Astrocyte (in vitro differentiated cells and primary cell): ENCODE measurements around the gene DOCK3. TPM values are rescaled to one million over a fixed set of nuclear protein-coding genes. Genes with fewer than 3 reads are reported as not detected.

ENCODE experiments used
- DNase-seq: peaks from one replicate; pipeline ENCODE4 v3.0.0-alpha.2; 2010; ENCODE audit warnings: low read depth
- FAIRE-seq: peaks from 2 replicates; lab custom pipeline; 2011; peaks lifted over from hg19 to GRCh38; lab: Jason Lieb, UNC
- H2AFZ ChIP-seq: 2 replicates; pipeline ENCODE4 v1.6.0; 2012; ENCODE audit warnings: low read depth, low read length, inconsistent platforms
- H3K27ac ChIP-seq: 2 replicates; pipeline ENCODE4 v1.5.1; 2011; ENCODE audit warnings: low read depth, low read length, inconsistent platforms
- H3K27me3 ChIP-seq: 2 replicates; pipeline ENCODE4 v1.6.0; 2011; ENCODE audit warnings: low read length, inconsistent platforms; ENCODE audit not compliant: insufficient read depth
- H3K36me3 ChIP-seq: 2 replicates; pipeline ENCODE4 v1.5.1; 2011; ENCODE audit warnings: low read length, inconsistent platforms; ENCODE audit not compliant: insufficient read depth
- H3K4me1 ChIP-seq: 2 replicates; pipeline ENCODE4 v1.5.1; 2011; ENCODE audit warnings: low read length, inconsistent platforms; ENCODE audit not compliant: insufficient read depth
- H3K4me2 ChIP-seq: 2 replicates; pipeline ENCODE4 v1.6.0; 2012; ENCODE audit warnings: low read length, inconsistent platforms
- H3K4me3 ChIP-seq: 2 replicates; pipeline ENCODE4 v1.5.1; 2011; ENCODE audit warnings: low read depth, mild to moderate bottlenecking, low read length, inconsistent platforms; ENCODE audit not compliant: insufficient read depth
- H3K79me2 ChIP-seq: 2 replicates; pipeline ENCODE4 v1.6.0; 2012; ENCODE audit warnings: mild to moderate bottlenecking, low read length, inconsistent platforms; ENCODE audit not compliant: insufficient read depth
- H3K9ac ChIP-seq: 2 replicates; pipeline ENCODE4 v1.6.0; 2012; ENCODE audit warnings: mild to moderate bottlenecking, low read length, inconsistent platforms
- H3K9me3 ChIP-seq: 2 replicates; pipeline ENCODE4 v1.5.1; 2012; ENCODE audit warnings: low read depth, mild to moderate bottlenecking, low read length, inconsistent platforms; ENCODE audit not compliant: insufficient read depth
- H4K20me1 ChIP-seq: 2 replicates; pipeline ENCODE4 v1.6.0; 2012; ENCODE audit warnings: low read length, inconsistent platforms; ENCODE audit not compliant: insufficient read depth
- H3K27ac Mint-ChIP-seq: one replicate; pipeline ENCODE4 v1.8.0; 2021; ENCODE audit warnings: mild to moderate bottlenecking, mixed read lengths; ENCODE audit not compliant: unreplicated experiment
- H3K27me3 Mint-ChIP-seq: one replicate; pipeline ENCODE4 v1.8.0; 2021; ENCODE audit warnings: low read depth, mixed read lengths; ENCODE audit not compliant: unreplicated experiment
- H3K36me3 Mint-ChIP-seq: one replicate; pipeline ENCODE4 v1.8.0; 2021; ENCODE audit warnings: low read depth, mixed read lengths; ENCODE audit not compliant: unreplicated experiment
- H3K4me1 Mint-ChIP-seq: one replicate; pipeline ENCODE4 v1.8.0; 2021; ENCODE audit warnings: low read depth, mixed read lengths; ENCODE audit not compliant: unreplicated experiment
- H3K4me3 Mint-ChIP-seq: one replicate; pipeline ENCODE4 v1.8.0; 2021; ENCODE audit warnings: mild to moderate bottlenecking, moderate library complexity, mixed read lengths; ENCODE audit not compliant: unreplicated experiment
- H3K9me3 Mint-ChIP-seq: one replicate; pipeline ENCODE4 v1.8.0; 2021; ENCODE audit warnings: mild to moderate bottlenecking, mixed read lengths; ENCODE audit not compliant: unreplicated experiment
- EZH2 ChIP-seq: IDR thresholded peaks from 2 replicates; pipeline ENCODE4 v1.6.1; 2012; ENCODE audit warnings: mild to moderate bottlenecking, low read length, inconsistent platforms; ENCODE audit not compliant: insufficient read depth
- total RNA-seq: library from RNA; stranded (reverse); gene quantifications from 2 replicates; pipeline ENCODE4 v1.2.1, GENCODE V29; 2021
- TF ChIP-seq, protein P1 (sequence below): IDR thresholded peaks from 2 replicates; pipeline ENCODE4 v1.5.1; 2011; ENCODE audit warnings: low read depth, mild to moderate bottlenecking, inconsistent platforms, low read length, moderate library complexity; ENCODE audit not compliant: insufficient read depth

Gene DOCK3
- total RNA-seq, 1 donor from 2014 or later: 3.3 TPM

DNA sequence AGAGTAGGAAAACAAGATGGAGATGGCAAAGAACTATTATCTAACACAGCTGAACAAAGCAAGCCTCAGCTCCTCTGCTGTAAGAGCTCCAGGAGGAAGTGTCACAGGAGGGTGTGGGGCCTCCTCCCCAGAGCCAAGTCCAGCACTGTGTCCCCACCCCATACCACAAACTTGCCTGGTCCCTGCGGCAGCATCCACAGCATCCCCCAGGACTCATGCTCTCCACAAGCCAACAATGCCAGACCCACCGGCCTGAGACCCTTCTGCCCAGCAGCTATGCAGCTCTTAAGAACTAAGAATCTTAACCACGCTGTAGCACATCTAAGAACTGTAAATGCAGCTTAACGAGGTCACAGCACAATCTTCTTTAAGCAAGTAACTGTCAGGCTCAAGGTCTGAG is 725.4 kb downstream of the DOCK3 start:
- Histone ChIP-seq H3K27ac (no peak overlapping the region), H3K79me2 (peaks cover 24% of the 10 kb centered on the region), H3K9me3 (no peaks in the 10 kb centered on the region), H4K20me1 (peaks cover 25% of the 10 kb centered on the region), H2AFZ (no peak overlapping the region), H3K36me3 (peaks cover 31% of the 10 kb centered on the region), H3K4me2 (no peak overlapping the region), H3K9ac (no peak overlapping the region), H3K4me1 (no peaks in the 10 kb centered on the region), H3K27me3 (no peaks in the 10 kb centered on the region), H3K4me3 (no peak overlapping the region)
- DNase-seq: no peak
- peaks cover 9% of the 10 kb centered on the region for H3K4me1 Mint-ChIP-seq
- TF ChIP-seq, protein P1, sequence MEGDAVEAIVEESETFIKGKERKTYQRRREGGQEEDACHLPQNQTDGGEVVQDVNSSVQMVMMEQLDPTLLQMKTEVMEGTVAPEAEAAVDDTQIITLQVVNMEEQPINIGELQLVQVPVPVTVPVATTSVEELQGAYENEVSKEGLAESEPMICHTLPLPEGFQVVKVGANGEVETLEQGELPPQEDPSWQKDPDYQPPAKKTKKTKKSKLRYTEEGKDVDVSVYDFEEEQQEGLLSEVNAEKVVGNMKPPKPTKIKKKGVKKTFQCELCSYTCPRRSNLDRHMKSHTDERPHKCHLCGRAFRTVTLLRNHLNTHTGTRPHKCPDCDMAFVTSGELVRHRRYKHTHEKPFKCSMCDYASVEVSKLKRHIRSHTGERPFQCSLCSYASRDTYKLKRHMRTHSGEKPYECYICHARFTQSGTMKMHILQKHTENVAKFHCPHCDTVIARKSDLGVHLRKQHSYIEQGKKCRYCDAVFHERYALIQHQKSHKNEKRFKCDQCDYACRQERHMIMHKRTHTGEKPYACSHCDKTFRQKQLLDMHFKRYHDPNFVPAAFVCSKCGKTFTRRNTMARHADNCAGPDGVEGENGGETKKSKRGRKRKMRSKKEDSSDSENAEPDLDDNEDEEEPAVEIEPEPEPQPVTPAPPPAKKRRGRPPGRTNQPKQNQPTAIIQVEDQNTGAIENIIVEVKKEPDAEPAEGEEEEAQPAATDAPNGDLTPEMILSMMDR: no peak
- TF ChIP-seq EZH2: no peak
- no peaks in the 10 kb centered on the region for H3K9me3 Mint-ChIP-seq
- H3K36me3 Mint-ChIP-seq: peaks cover 17% of the 10 kb centered on the region
- H3K27ac Mint-ChIP-seq: no peak overlapping the region
- FAIRE-seq: no peak
- no peak overlapping the region for H3K4me3 Mint-ChIP-seq
- no peaks in the 10 kb centered on the region for H3K27me3 Mint-ChIP-seq

DNA sequence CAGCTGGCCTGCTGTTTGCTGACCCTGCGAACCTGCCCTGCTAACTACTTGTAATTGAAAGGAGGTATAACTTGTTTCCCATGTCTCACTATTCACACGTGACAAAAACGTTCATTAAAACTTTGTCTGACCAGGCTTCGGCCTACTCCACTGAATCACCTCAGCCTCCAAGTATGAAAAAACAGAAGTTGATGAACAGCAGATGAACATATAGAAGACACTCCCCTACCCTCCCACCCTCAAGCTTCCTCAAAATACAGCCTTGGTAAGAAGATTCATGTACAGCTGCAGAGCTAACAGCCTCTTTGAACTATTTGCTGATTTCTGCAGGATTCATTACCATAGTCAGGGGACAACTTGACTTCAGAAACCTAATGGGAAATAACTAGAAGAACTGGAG is 727.0 kb downstream of the DOCK3 start:
- no peak overlapping the region for H3K27ac Mint-ChIP-seq
- FAIRE-seq (no peak), DNase-seq (no peak)
- H3K79me2 ChIP-seq: peaks cover 8% of the 10 kb centered on the region
- peaks cover 16% of the 10 kb centered on the region for H3K36me3 ChIP-seq
- no peak overlapping the region for H3K4me3 Mint-ChIP-seq
- peaks cover 15% of the 10 kb centered on the region for H4K20me1 ChIP-seq
- no peaks in the 10 kb centered on the region for H3K27me3 Mint-ChIP-seq
- no peaks in the 10 kb centered on the region for H3K27me3 ChIP-seq
- H3K36me3 Mint-ChIP-seq: peaks cover 12% of the 10 kb centered on the region
- no peaks in the 10 kb centered on the region for H3K4me1 ChIP-seq
- H3K9ac ChIP-seq: no peak overlapping the region
- no peak overlapping the region for H3K4me2 ChIP-seq
- no peaks in the 10 kb centered on the region for H3K9me3 ChIP-seq
- TF ChIP-seq EZH2: no peak
- TF ChIP-seq, protein P1: no peak
- peaks cover 4% of the 10 kb centered on the region for H3K4me1 Mint-ChIP-seq
- no peak overlapping the region for H2AFZ ChIP-seq
- H3K4me3 ChIP-seq: no peak overlapping the region
- no peaks in the 10 kb centered on the region for H3K9me3 Mint-ChIP-seq
- no peak overlapping the region for H3K27ac ChIP-seq

DNA sequence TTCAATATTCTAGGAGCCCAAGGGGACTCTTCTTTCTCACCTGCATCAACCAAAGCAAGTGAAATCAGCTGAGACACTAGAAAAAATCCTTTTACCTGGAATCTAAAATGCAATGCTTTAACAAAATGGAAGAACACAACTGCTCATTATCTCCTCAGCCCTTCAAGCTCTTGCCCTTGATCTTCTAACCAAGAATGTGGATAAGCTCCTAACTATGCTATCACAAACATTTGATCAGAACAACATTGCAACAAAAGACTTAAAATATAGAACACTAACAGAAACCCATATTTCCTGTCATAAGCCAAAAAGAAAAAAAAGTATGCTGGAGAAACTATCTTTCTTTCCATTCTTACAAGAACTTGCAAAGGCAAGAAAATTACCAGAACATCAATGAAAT is 728.9 kb downstream of the DOCK3 start:
- Histone ChIP-seq H2AFZ (no peak overlapping the region), H3K27ac (no peak overlapping the region), H3K4me2 (no peak overlapping the region), H3K27me3 (no peaks in the 10 kb centered on the region), H3K79me2 (no peaks in the 10 kb centered on the region), H4K20me1 (peaks cover 15% of the 10 kb centered on the region), H3K36me3 (peaks cover 14% of the 10 kb centered on the region), H3K4me1 (no peaks in the 10 kb centered on the region), H3K9me3 (no peaks in the 10 kb centered on the region), H3K4me3 (no peak overlapping the region), H3K9ac (no peak overlapping the region)
- Mint-ChIP-seq H3K9me3 (no peaks in the 10 kb centered on the region), H3K4me1 (peaks cover under 1% of the 10 kb centered on the region), H3K27me3 (no peaks in the 10 kb centered on the region), H3K27ac (no peak overlapping the region), H3K4me3 (no peak overlapping the region), H3K36me3 (peaks cover 12% of the 10 kb centered on the region)
- no peak for DNase-seq
- no peak for FAIRE-seq
- TF ChIP-seq EZH2: no peak
- TF ChIP-seq, protein P1: no peak
